ENCODE data around the gene P2RY2. TPM values are rescaled to one million over a fixed set of nuclear protein-coding genes. Genes with fewer than 3 reads are reported as not detected.

P2RY2 gene
- total RNA-seq, 2 donors from 2014 or later: 0.74 to 3.1 TPM

DNA sequence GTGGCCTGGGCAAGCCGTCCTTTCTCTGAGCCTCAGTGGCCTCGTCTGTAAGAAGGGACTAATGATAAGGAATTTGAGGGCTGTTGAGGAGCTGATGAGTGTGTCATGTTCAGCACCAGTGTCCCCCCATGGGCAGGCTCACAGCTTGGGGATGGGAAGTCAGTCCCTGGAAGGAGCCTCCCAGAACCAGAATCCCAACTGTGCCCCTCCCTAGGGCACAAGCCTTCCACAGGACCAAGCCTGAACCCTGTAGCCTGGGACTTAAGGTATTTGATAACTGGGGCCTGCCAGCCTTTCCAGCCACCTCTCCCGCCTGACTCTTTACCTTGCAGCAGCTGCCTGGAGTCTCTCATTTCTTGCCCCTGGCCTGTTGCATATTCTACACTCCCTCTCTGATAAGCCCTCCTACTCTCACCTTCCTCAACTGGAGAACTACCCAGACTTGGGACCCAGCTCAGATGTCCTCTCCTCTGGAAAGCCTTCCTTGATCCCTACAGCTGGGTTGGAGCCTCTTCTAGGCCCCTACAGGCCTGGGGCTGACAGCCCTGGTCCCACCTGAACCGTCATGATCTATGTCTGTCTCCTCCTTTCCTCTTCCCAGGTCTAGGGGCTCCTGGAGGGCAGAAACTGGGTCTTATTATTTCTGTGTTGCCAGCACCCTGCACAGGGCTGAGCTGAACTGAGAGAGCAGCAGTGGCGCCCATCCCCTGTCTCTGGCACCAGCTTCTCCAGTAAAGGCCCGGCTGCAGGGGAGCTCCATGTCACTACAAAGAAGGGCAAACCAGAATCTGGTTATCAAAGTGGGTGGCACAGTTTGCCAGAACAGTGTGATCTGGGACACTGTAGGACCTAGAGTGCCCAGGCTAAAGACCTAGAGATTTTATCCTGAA, 1.6 kb downstream of the P2RY2 start:
- DNase-seq (ENCODE audit: low spot score): peak; percentile 58
- intact Hi-C loops (cut with DNase I): no loop called here

DNA sequence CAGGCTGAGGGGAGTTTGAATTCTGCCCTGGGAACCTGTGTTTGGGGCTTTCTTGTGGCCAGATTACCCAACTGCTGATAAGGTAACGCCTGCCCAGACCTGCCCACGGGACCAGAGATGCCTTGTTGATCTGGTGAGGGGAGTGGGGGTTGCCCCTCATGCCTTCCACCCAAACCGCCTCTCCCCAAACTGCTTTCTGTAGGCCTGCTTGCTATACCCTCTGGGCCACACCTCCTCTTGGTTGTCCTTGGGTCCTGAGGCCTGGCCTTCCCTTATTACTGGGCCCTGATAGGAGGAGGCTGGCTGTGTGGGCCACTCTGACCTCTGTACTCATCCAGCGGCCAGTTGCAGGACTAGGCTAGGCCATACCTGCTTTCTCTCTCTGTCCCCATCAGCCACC, 3.4 kb downstream of the P2RY2 start:
- no peak for DNase-seq (ENCODE audit: low spot score)
- intact Hi-C loops (cut with DNase I): no loop called here

DNA sequence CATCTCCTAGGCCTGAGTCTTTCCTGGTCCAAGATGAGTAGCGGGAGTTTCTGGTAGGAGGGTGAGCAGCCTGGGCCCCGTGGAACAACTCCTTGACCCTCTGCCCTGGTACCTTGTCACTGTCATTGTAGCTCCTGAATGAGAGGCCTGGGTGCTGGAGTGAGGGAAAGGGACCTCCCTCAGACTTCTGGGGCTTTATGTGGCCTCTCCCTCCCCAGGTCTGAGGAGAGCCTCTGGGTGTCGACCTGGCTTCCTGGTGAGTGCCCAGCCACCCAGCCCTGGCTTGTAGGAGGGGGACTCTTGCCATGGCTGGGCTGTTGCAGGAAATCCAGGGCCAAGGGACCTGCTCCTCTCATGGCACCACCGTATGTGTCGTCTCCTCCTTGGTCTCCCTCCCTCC, 3.9 kb downstream of the P2RY2 start:
- DNase-seq (ENCODE audit: low spot score): no peak
- intact Hi-C loops (cut with DNase I): no loop called here

DNA sequence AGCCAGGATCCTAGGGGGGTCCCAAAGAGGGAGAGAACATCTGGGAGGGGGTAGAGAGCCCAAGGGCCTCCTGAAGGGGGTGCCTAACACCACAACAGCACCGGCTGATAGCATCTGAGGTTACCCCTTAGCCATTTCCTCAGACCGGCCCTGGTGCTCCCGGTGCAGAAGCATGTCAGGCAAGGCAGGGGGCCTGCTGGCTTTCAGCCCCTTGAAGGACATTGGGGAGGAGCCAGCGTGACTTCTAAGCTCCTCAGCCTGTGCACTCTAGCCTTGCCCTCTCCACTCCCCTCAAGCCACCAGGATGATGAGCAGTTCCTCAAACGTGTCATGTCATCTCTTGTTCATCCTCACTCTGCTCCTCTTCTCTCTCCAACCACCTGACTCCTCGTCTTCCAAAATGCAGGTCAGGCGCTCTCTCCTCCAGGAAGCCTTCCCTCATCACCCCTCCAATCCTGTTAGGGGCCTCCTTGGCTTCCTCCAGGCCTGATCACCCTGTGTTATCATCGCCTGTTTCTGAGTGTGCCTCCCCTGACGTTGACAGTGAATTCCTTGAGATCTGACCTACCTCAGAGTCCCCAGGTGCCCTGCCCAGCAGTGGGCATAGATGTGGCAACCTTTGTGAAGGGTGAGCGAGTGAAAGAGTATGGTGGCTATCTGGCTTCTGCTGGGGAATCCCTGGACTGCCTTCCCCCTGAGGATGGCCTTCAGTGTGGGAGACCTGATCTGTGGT, 6.1 kb downstream of the P2RY2 start:
- intact Hi-C loops (cut with DNase I): no loop called here
- no peak for DNase-seq (ENCODE audit: low spot score)

DNA sequence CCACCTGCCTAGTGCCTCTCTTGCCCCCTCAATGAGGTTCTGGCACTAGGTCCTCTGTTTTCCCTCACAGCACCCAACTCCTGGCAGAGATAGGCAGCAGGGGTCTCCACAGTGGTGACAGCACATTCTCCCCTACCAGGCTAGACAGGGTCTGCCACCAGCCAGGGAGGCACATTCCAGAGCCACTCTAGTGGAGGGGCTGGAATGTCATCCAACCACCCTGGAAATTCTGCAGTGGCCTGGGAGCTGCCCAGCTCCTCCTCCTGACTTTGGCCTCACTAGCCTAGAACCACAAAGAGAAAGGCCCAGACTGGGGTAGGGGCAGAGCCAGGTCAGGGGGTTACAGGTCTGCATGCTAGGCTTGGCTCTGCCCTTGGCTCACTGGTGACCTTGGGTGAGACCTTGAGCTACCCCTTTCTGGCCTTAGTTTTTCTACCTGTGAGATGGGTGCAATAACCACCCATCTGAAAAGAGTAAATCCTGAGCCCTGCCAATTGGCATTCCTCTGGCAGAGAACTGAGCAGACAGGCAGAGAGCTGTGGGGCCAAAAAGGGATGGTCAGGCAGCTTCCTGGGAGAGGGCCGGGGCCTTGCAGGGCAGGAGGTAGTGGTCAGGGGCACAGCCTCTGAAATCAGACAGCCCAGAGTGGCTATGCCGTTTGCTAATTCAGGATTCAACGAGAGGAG, 7.1 kb downstream of the P2RY2 start:
- intact Hi-C loops (cut with DNase I): no loop called here
- DNase-seq (ENCODE audit: low spot score): peak; percentile 24

DNA sequence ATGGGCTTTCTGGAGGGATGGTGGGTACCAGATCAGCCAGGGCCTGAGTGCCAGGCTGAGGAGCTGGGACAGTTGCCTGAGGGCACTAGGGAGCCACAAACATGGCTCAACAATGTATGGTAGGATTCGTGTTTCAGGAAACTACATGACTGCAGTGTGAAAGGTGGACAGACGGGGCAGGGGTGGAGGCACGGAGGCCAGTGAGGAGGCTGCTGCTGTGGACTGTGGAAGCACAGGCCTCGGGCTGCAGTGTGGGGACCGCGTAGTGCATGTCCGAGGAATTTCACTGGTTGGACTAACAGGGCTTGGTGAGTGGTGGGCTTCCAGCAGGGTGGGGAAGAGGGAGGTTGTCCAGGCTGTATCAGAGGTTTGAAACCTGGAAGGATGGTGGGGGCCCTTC, 7.8 kb downstream of the P2RY2 start:
- DNase-seq (ENCODE audit: low spot score): peak; percentile 24
- intact Hi-C loops (cut with DNase I): no loop called here

DNA sequence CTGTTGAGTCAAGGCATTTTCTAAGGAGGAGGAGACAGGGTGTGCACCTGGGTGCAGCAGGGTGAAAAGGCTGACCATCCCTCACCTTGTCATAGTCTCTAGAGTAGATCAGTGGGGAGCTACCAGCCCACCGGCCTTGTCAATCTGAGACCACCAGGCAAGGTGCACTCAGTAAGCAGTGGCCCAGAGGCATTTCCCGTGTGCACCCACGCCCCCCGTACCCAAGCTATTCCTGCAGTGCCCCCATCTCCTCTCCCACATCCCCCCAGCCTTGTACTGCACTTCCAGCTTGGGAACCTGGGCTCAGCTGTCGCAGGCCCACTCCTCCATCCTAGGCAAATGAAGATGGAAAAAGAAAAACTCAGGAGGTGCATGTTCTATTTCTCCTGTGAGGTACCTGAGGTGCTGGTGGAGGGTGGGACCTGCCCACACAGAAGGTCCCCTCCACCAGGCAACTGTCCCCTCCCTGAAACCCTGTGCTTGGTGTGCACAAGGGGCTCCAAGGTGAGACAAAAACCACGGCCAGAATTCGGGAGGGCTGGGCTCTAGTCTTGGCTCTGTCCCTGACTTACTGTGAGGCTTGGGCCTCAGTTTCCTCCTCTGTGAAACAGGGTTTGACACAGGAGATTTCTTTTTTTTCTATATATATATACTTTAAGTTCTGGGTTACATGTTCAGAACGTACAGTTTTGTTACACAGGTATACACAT, 8.4 kb downstream of the P2RY2 start:
- DNase-seq (ENCODE audit: low spot score): peak; percentile 46
- intact Hi-C loops (cut with DNase I): no loop called here

DNA sequence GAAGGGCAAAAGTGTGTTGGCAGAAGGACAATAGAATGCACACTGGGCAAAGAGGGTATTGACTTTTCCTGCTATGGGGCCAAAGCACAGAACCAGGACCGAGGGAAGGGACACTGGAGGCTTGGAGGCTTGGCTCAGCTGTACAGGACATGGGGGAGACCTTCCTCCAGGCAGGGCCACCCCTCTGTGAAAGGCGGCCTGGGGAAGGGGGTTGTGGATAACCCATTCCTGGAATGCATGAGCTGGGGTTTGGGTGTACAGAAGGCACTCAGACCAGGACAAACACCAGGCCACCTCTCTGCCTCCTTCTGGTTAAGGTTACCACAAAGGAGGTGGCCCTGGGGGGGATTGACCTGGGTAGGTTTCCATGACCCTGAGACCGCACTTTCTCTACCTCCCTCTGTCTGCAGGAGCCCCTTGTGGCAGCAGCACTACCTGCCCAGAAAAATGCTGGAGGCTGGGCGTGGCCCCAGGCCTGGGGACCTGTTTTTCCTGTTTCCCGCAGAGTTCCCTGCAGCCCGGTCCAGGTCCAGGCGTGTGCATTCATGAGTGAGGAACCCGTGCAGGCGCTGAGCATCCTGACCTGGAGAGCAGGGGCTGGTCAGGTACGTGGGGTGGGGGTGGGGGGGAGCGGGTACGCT, 9.6 kb downstream of the P2RY2 start:
- intact Hi-C loops (cut with DNase I): no loop called here
- DNase-seq (ENCODE audit: low spot score): peak; percentile 72

DNA sequence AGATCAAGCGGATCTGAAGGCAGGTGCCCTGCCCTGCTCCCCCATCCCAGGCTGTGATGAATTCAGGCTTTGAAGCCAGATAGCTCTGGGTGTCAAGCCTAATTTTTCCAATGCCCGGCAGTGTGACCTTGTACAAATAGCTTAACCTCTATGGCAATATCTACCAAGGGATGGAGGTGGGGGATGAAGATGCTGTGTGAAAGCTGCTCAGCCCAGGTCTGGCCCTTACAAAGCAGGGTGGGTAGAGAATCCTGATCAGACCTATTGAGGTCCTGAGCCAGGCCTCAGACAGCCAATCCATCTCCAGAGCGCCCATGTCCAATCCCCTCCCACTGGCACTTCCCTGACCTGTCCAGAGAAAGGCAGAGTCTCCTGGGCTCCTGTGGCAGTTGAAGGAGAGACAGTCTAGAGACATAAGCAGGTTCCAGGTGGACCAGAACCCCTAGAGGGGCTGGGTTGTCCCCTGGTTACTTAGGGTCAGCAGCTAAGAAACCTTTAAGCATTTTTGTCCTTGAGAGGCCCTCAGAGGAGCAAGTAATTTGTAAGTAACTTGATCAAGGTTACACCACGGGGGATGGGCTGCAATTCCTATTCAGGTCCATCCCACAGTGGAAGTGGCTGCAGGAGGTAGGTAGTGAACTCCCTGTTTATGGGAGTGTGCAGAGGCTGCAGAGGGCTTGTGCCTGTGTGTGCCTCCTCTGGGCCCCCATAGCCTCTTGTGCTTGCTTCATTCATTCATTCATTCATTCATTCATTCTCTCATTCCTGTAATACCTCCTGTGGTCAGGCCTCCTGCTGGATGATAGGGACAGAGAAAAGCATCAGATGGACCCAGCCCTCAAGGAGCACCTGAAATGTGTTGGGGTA, 10.4 kb downstream of the P2RY2 start:
- DNase-seq (ENCODE audit: low spot score): peak; percentile 24
- intact Hi-C loops (cut with DNase I): no loop called here

DNA sequence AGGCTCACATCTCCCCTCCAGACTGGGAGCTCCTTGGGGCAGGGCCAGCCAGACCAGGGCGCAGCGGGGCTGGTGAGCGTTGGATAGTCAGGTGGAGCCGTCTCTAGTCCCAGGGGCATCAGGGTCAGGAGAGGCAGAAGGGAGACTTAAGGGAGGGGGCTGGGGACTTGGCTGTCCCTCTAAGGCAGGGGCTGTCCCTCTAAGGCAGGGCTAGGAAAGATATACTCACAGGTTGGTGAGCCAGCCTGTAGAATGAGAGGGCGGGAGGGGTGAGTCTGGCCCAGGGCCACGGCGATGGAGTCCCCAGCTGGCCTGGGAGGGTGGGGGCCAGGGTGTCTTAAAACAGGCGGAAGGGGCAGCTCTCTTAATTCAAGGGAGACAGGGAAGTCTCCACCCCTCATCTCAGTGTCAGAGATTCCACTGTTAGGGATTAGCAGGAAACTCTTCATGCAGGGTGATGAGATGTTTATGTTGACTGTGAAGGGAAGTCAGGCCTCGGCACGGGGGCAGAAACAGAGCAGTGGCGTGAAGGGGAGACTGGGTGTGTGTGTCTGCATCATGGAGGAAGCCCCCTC, 11.3 kb downstream of the P2RY2 start:
- intact Hi-C loops (cut with DNase I): no loop called here
- peak; percentile 66 for DNase-seq (ENCODE audit: low spot score)

DNA sequence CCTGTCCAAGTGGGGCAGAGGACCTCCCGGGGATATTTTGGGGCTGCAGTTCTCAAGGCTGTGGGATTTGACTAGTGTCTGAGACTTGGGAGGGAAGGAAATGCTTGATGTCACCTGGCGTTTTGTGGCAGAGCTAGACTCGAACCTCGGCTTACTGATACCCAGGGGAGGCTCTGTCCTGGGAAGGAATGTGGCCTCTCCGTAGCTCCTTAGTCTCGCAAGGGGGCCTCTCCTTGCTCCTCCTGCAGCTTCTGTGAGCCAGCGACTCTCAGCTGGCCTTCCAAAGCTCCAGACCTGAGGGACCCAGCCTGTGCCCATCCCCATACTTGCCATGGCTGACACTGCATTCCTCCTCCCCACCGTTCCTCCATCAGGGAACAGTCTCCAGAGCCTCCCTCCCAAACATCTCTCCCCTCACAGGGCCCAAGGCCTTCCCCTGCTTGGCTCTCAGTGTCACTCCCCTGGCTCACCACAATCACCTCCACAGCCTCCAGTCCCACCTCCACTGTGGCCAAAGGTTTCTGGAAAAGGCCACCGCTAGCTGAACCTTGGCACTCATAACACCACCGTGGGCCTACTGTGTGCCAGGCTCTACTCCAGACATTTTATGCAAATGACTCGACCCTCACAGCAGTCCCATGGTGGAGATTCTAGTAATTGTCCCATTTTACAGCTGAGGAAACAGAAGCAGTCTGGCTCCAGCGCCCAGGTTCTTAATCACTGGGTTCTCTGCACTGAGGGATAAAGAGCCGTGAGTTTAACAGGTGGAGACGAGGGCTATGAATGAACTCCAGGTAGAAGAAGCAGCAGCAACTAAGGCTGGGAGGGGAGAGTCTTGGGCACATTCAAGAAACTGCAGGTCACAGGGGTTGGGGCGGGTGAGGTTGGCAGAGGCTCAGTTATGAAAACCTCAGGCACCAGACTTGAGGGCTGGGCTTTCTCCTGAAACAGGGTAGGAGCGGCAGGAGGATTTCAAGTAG, 12.1 kb downstream of the P2RY2 start:
- intact Hi-C loops (cut with DNase I): no loop called here
- DNase-seq (ENCODE audit: low spot score): peak; percentile 52

DNA sequence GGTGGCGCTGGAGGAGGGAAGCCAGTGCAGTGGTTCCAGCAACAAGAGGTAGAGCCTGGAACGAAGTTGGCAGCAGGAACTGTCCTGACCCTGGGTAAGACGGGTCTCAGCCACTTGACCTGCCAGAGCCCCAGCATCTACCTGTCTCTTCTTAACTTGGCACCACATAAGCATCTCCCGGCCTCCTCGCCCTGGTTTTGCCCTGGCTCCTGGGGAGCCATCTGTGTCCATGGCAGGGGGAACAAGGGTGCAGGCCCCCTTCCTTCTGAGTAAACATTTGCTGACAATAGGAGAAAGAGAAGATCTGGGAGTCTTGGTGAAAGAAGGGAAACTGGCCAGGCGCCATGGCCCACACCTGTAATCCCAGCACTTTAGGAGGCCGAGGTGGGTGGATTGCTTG, 12.8 kb downstream of the P2RY2 start:
- peak; percentile 58 for DNase-seq (ENCODE audit: low spot score)
- intact Hi-C loops (cut with DNase I): no loop called here

DNA sequence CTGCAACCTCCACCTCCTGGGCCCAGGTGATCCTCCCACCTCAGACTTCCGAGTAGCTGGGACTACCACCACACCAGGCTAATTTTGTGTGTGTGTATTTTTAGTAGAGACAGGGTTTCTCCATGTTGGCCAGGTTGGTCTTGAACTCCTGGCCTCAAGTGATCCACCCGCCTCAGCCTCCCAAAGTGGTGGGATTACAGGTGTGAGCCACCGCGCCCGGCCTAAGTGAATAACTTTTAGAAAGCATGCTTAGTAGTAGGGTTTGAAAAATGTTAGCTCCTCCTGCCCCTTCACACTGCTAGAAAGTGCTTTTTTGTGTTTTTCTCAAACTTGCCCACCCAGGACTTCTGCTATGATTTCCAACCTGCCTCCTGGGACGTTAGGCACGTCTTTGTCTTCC, 14.4 kb downstream of the P2RY2 start:
- DNase-seq (ENCODE audit: low spot score): peak; percentile 46
- intact Hi-C loops (cut with DNase I): loop anchor here in 1 of 2 donors (1.0 kb wide), 1 partner anchor 43 kb away; no protein-coding TSS in a partner anchor

DNA sequence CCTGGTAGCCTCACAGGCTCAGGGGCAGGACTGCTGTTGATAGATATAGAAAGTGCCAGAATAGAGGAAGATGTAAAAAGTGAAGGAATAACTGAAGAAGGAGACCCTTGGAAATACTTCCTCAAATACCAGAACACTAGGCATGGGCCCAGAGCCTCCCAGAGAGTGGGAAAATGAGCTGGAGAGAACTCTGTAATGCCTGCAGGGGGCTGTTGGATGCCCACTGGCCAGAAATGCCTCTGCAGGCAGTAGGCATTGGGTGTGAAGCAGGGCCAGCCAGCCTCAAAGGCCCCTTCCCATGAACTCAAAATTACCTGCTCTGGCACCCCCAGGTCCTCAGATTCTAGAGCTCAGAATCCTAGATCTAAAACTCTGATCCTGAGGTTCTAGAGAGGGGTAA, 15.1 kb downstream of the P2RY2 start:
- peak; percentile 32 for DNase-seq (ENCODE audit: low spot score)
- intact Hi-C loops (cut with DNase I): no loop called here

DNA sequence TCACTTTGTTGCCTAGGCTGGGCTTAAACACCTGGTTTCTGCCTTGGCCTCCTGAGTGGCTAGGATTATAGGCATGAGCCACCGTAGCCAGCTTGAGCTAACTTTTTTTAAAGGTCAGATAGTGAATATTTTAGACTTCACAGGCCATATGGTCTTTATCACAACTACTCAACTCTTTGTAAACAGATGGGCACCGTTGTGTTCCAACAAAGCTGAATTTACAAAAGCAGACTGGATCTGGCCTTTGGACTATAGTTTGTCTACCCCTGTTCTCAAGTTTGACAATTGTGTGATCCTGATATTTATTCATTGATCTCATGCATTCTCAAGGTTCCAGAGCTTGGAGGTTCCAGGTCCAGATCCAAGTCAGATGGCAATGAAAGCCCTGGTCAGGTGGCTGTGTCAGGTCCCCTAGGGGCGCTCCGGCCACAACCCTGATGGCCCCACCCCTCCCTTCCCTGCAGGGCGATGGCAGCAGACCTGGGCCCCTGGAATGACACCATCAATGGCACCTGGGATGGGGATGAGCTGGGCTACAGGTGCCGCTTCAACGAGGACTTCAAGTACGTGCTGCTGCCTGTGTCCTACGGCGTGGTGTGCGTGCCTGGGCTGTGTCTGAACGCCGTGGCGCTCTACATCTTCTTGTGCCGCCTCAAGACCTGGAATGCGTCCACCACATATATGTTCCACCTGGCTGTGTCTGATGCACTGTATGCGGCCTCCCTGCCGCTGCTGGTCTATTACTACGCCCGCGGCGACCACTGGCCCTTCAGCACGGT, 15.8 kb downstream of the P2RY2 start:
- intact Hi-C loops (cut with DNase I): no loop called here
- DNase-seq (ENCODE audit: low spot score): peak; percentile 57

Measured in posterior vena cava (tissue), 2 donors.